Activated CD8-positive, alpha-beta memory T cell treated with anti-CD3 and anti-CD28 coated beads, Interleukin-2, amount 50 U/mL, for 1 hour (primary cell): Measurements from ENCODE around the gene HAT1.

Source experiments
- DNase-seq: peaks from one replicate; pipeline ENCODE4 v3.0.0-alpha.2; 2020; ENCODE audit errors: extremely low read depth

HAT1 gene

GRCh38 chr2:171919453-171919852, 2.8 kb upstream of the HAT1 start:
- no peak for DNase-seq

- no peak for DNase-seq
Observed at GRCh38 chr2:171921970-171922229, 361 bp upstream of the HAT1 start.

GRCh38 chr2:171923206-171923605, 945 bp downstream of the HAT1 start:
- DNase-seq, result no peak

- DNase-seq, result no peak
Observed at GRCh38 chr2:171924170-171924942, 2.1 kb downstream of the HAT1 start.

GRCh38 chr2:171930385-171930784, 8.1 kb downstream of the HAT1 start:
- no peak for DNase-seq

GRCh38 chr2:171939058-171939742, 16.9 kb downstream of the HAT1 start:
- no peak for DNase-seq

- no peak for DNase-seq
Observed at GRCh38 chr2:171939743-171940071, 17.4 kb downstream of the HAT1 start.

- no peak for DNase-seq
Observed at GRCh38 chr2:171941316-171941699, 19.0 kb downstream of the HAT1 start.

- DNase-seq, result no peak
Observed at GRCh38 chr2:171943869-171944268, 21.6 kb downstream of the HAT1 start.

- DNase-seq, result no peak
Observed at GRCh38 chr2:171952276-171952675, 30.0 kb downstream of the HAT1 start.

GRCh38 chr2:171952748-171953147, 30.5 kb downstream of the HAT1 start:
- DNase-seq, result no peak

GRCh38 chr2:171956135-171956825, 34.0 kb downstream of the HAT1 start:
- DNase-seq, result no peak

- no peak for DNase-seq
Observed at GRCh38 chr2:171957061-171957460, 34.8 kb downstream of the HAT1 start.

- DNase-seq, result no peak
Observed at GRCh38 chr2:171958475-171958874, 36.2 kb downstream of the HAT1 start.

- DNase-seq, result no peak
Observed at GRCh38 chr2:171959998-171960397, 37.7 kb downstream of the HAT1 start.

GRCh38 chr2:171960570-171960969, 38.3 kb downstream of the HAT1 start:
- no peak for DNase-seq

- no peak for DNase-seq
Observed at GRCh38 chr2:171963198-171963597, 40.9 kb downstream of the HAT1 start.

GRCh38 chr2:171964308-171964707, 42.0 kb downstream of the HAT1 start:
- DNase-seq, result no peak

- DNase-seq, result no peak
Observed at GRCh38 chr2:171965238-171965637, 43.0 kb downstream of the HAT1 start.

- no peak for DNase-seq
Observed at GRCh38 chr2:171965661-171966060, 43.4 kb downstream of the HAT1 start.

- no peak for DNase-seq
Observed at GRCh38 chr2:171966235-171966634, 44.0 kb downstream of the HAT1 start.

GRCh38 chr2:171966688-171967087, 44.4 kb downstream of the HAT1 start:
- DNase-seq, result no peak

GRCh38 chr2:171968509-171968908, 46.2 kb downstream of the HAT1 start:
- no peak for DNase-seq
